OCI-LY3 (cell line): ENCODE results near the gene R3HDM2.
"Not testable (repeated sequence)": the region's sequence is repeated elsewhere in the genome, so short reads cannot be mapped to it uniquely, and the experiment has no call there.

Source experiments
- H2AFZ ChIP-seq: fragments of 200-600, 300-600 bp; shearing (Covaris generic); 2 replicates; pipeline ENCODE4 v1.6.0; 2014; ENCODE audit warnings: antibody characterized with exemption, low read depth, low read length
- H3K27ac ChIP-seq: fragments of 200-600, 300-600 bp; sonication (generic); 2 replicates; pipeline ENCODE4 v1.5.1; 2014; ENCODE audit warnings: mild to moderate bottlenecking, low read length, moderate library complexity, mixed read lengths
- H3K27me3 ChIP-seq: fragments of 200-600, 300-600 bp; sonication (generic); 2 replicates; pipeline ENCODE4 v1.6.1; 2014; ENCODE audit warnings: low read depth, low read length, mixed read lengths
- H3K36me3 ChIP-seq: fragments of 200-600, 300-600 bp; sonication (generic); replicated peaks from 2 replicates; pipeline ENCODE3; 2014; ENCODE audit warnings: low read depth, low read length, mixed read lengths
- H3K4me1 ChIP-seq: fragments of 300-600, 200-600 bp; sonication (generic); 2 replicates; pipeline ENCODE4 v1.6.1; 2014; ENCODE audit warnings: low read length, mixed read lengths
- H3K4me2 ChIP-seq: fragments of 200-600, 300-600 bp; sonication (generic); 2 replicates; pipeline ENCODE4 v1.6.1; 2014; ENCODE audit warnings: low read length, mixed read lengths
- H3K4me3 ChIP-seq: fragments of 300-600, 200-600 bp; sonication (generic); 2 replicates; pipeline ENCODE4 v1.5.1; 2014; ENCODE audit warnings: antibody characterized with exemption, mild to moderate bottlenecking, low read length, moderate library complexity
- H3K79me2 ChIP-seq: fragments of 300-600, 200-600 bp; shearing (Covaris generic); 2 replicates; pipeline ENCODE4 v1.6.1; 2014; ENCODE audit warnings: mild to moderate bottlenecking, low read length, mixed read lengths
- H3K9ac ChIP-seq: fragments of 300-600, 200-600 bp; shearing (Covaris generic); 2 replicates; pipeline ENCODE4 v1.6.0; 2014; ENCODE audit warnings: mild to moderate bottlenecking, low read length, moderate library complexity
- H3K9me3 ChIP-seq: fragments of 200-600, 300-600 bp; shearing (Covaris generic); 2 replicates; pipeline ENCODE4 v1.6.1; 2014; ENCODE audit warnings: low read length, mixed read lengths; ENCODE audit not compliant: insufficient read depth
- H4K20me1 ChIP-seq: fragments of 200-600, 300-600 bp; sonication (generic); 2 replicates; pipeline ENCODE4 v1.6.1; 2016; ENCODE audit warnings: low read length, mixed read lengths; ENCODE audit not compliant: insufficient read depth
- EZH2phosphoT487 ChIP-seq: fragments of 200-600 bp; shearing (Covaris generic); IDR thresholded peaks from 2 replicates; pipeline ENCODE4 v1.6.1; 2018; ENCODE audit warnings: antibody characterized with exemption, mixed run types, low read depth
- TF ChIP-seq, protein P1 (sequence below): fragments of 200-600, 300-600 bp; sonication (generic); IDR thresholded peaks from 2 replicates; pipeline ENCODE4 v1.5.1; 2014; ENCODE audit warnings: antibody characterized with exemption, low read length, low read depth

The R3HDM2 gene

DNA sequence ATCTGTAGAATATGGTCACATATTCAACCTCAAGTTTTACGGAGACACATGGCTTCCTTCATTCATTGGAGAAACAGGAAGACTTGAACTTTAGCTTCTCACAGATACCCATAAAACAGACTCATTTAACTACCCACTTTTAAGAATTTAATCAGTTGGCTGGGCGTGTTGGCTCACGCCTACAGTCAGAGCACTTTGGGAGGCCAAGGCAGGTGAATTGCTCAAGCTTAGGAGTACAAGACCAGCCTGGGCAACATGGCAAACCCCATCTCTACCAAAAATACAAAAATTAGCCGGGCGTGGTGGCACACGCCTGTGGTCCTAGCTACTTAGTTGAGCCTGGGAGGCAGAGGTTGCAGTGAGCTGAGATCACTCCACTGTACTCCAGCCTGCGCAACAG is 115.2 kb downstream of the R3HDM2 start:
- Histone ChIP-seq H3K27me3 (no peaks in the 10 kb centered on the region), H3K9me3 (no peaks in the 10 kb centered on the region), H4K20me1 (no peaks in the 10 kb centered on the region), H3K27ac (no peak overlapping the region), H3K79me2 (no peaks in the 10 kb centered on the region), H3K4me2 (no peak overlapping the region), H3K36me3 (no peaks in the 10 kb centered on the region), H2AFZ (no peak overlapping the region), H3K4me3 (no peak overlapping the region), H3K4me1 (no peaks in the 10 kb centered on the region), H3K9ac (no peak overlapping the region)
- TF ChIP-seq, protein P1, sequence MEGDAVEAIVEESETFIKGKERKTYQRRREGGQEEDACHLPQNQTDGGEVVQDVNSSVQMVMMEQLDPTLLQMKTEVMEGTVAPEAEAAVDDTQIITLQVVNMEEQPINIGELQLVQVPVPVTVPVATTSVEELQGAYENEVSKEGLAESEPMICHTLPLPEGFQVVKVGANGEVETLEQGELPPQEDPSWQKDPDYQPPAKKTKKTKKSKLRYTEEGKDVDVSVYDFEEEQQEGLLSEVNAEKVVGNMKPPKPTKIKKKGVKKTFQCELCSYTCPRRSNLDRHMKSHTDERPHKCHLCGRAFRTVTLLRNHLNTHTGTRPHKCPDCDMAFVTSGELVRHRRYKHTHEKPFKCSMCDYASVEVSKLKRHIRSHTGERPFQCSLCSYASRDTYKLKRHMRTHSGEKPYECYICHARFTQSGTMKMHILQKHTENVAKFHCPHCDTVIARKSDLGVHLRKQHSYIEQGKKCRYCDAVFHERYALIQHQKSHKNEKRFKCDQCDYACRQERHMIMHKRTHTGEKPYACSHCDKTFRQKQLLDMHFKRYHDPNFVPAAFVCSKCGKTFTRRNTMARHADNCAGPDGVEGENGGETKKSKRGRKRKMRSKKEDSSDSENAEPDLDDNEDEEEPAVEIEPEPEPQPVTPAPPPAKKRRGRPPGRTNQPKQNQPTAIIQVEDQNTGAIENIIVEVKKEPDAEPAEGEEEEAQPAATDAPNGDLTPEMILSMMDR: no peak
- no peak for TF ChIP-seq EZH2phosphoT487

DNA sequence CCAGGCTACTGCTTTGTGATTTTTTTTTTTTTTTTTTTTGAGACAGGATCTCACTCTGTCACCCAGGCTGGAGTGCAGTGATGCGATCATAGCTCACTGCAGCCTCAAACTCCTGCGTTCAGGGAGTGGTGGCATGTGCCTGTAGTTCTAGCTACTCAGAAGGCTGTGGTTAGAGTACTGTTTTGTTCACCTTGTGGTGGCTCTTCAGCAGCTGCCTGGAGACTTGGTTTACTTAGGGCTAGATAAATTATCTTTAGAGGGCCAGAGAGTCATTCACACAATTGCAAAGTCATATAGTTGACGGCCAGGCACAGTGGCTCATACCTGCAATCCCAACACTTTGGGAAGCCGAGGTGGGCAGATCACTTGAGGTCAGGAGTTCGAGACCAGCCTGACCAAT is 118.6 kb downstream of the R3HDM2 start:
- not testable (repeated sequence) for H2AFZ ChIP-seq, H3K4me3 ChIP-seq, H3K9ac ChIP-seq, H3K36me3 ChIP-seq, H3K79me2 ChIP-seq, H3K9me3 ChIP-seq, H3K27me3 ChIP-seq, H3K4me1 ChIP-seq, H4K20me1 ChIP-seq, H3K4me2 ChIP-seq, H3K27ac ChIP-seq

DNA sequence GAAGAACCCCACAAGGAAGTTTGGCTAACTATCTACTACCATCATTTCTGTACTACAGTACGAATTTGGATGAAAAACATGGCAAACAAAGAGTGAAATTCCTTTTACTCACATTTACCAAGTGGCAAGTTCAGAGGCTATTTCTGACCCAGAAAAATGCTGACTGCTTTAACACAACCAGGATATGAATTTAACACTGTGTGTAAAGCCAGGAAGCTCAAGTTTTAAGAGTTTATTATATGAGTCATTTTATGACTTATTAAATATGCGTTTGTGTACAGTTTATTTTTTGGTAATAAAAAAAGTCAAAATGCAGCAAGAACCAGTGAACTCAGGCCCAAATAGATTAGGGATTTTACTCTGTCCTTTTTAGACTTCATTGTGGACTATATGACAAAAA is 121.4 kb downstream of the R3HDM2 start:
- H3K4me1 ChIP-seq: no peaks in the 10 kb centered on the region
- H3K79me2 ChIP-seq: no peaks in the 10 kb centered on the region
- no peaks in the 10 kb centered on the region for H4K20me1 ChIP-seq
- H3K9me3 ChIP-seq: no peaks in the 10 kb centered on the region
- no peak overlapping the region for H3K4me2 ChIP-seq
- no peaks in the 10 kb centered on the region for H3K36me3 ChIP-seq
- H2AFZ ChIP-seq: no peak overlapping the region
- no peak overlapping the region for H3K4me3 ChIP-seq
- no peaks in the 10 kb centered on the region for H3K27me3 ChIP-seq
- no peak overlapping the region for H3K27ac ChIP-seq
- TF ChIP-seq, protein P1: no peak
- no peak for TF ChIP-seq EZH2phosphoT487
- no peak overlapping the region for H3K9ac ChIP-seq

DNA sequence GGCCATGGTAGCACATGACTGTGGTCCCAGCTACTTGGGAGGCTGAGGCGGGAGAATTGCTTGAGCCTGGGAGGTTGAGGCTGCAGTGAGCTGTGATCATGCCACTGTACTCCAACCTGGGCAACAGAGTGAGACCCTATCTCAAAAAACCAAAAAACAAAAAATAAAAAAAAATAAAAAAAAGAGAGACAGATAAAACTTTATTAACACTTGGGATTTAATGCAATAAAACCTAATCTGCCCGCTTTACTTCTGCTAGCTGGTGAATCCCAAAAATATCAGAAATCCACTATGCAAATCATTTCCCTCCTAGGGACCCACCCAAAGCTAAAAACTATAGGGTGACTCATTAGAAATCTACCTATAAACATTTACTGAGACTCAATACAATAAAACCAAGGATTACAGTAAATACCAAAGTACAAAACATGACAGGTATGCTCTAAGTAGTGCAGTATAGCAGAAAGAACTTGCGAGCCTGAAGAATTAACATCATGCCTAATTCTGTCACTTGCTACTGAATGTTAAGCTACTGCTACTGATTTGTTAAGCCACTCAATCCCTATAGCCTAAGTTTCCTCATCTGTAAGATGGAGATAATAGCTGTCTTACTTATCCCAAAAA is 129.8 kb downstream of the R3HDM2 start:
- no peak overlapping the region for H3K9ac ChIP-seq
- H3K4me2 ChIP-seq: no peak overlapping the region
- H4K20me1 ChIP-seq: no peaks in the 10 kb centered on the region
- H3K79me2 ChIP-seq: no peaks in the 10 kb centered on the region
- H3K27me3 ChIP-seq: no peaks in the 10 kb centered on the region
- no peak overlapping the region for H3K27ac ChIP-seq
- H3K4me1 ChIP-seq: no peaks in the 10 kb centered on the region
- H3K36me3 ChIP-seq: peaks cover 10% of the 10 kb centered on the region
- no peak overlapping the region for H2AFZ ChIP-seq
- TF ChIP-seq, protein P1: no peak
- no peak for TF ChIP-seq EZH2phosphoT487
- H3K9me3 ChIP-seq: no peaks in the 10 kb centered on the region
- H3K4me3 ChIP-seq: no peak overlapping the region
